Measurements from ENCODE around the gene PTTG1.

DNA sequence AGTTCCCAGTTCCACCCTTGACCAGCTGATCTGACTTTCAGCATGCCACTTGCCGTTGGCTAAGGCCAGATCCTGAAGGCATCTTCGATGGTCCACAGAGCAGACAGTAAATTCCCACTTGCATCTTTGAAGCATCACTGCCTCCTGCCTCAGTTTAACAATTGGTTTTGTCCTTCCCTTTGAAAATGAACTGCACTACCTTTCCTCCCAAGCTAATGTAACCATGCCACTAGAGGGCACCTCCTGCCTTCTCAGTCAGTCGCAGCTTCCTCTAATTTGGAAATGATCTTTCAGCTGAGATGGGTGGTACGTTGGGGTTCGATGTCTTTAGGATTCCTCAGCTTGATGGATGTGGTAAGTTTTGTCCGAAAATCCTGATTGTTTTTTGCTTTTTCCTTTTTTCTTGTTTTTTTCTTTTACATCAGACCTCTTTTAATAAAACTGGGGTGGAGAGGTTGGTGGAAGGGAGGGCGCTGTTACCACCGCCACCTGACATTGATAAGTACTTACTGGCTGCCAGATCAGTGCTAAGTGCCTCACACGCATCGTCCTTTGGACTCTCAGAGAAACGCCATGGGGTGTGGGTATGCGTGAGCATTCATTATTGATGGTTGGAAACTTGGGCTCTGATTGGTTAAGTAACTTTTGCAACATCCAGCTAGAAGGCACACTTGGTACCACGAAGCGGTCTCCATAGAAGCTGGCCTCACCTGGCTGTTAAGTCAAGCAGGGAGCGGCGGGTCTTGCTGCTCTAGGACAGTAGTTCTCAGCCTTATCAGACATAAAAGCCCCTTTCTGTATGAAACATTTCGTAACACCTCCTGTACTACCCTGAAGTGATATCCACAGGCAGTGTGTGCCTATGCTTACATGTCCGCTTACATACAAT lies 16.9 kb downstream of the PTTG1 start:
- TF ChIP-seq, protein P1, sequence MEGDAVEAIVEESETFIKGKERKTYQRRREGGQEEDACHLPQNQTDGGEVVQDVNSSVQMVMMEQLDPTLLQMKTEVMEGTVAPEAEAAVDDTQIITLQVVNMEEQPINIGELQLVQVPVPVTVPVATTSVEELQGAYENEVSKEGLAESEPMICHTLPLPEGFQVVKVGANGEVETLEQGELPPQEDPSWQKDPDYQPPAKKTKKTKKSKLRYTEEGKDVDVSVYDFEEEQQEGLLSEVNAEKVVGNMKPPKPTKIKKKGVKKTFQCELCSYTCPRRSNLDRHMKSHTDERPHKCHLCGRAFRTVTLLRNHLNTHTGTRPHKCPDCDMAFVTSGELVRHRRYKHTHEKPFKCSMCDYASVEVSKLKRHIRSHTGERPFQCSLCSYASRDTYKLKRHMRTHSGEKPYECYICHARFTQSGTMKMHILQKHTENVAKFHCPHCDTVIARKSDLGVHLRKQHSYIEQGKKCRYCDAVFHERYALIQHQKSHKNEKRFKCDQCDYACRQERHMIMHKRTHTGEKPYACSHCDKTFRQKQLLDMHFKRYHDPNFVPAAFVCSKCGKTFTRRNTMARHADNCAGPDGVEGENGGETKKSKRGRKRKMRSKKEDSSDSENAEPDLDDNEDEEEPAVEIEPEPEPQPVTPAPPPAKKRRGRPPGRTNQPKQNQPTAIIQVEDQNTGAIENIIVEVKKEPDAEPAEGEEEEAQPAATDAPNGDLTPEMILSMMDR (IDR thresholded peaks at IDR 0.05) = peak; percentile 41 to 66 (median 58)
- TF ChIP-seq POLR2A (IDR thresholded peaks at IDR 0.05) = no peak
